ENCODE results near the gene PGR.

The PGR gene

DNA sequence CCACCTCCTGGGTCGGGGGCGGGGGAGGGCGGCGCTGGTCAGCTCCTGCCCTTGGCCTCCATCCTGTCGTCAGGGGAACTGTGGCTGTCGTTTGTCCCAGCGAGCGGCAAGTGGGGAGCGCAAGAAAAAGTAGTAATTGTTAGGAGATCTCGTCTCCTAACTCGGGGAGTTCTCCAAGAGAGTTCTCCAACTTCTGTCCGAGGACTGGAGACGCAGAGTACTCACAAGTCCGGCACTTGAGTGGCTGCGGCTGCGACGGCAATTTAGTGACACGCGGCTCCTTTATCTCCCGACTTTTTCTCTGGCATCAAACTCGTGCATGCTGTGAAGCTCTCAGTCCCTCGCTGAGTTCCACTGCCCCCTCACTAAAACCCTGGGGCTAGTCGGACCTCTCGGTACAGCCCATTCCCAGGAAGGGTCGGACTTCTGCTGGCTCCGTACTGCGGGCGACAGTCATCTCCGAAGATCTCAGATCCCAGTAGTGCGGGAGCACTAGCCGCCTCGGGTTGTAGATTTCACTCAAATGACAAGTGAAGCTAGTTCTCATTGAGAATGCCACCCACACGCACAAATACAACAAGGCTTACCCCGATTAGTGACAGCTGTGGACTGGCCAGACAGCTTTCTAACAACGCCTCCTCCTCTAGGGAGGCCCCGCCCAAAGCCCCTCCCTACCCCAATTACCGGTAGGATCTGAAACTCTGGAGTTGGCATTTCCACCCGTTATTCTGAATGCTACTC is at the start of gene PGR:
TSS of gene PGR (minus strand) at position 611 of the 741 bp plus-strand sequence. CDS start 743 bp downstream, outside the sequence.
- FAIRE-seq = no peak

DNA sequence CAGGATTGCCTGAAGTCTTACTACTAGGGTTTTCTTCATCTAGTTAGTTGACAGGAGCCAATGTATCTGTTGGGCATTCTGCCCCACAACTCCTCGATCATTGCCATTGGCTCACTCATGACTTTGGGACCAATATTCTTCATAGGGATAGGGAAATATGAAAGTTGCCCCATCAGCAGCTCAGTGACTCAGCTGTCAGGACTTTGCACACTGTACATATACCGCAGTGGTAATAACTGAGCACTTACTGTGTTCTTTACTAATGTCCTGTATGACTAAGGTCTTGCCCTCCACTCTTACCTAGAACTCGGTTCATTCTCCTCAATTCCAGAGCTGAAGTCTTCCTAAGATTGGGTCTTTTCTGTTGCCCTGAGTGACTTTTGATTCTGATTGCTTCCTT is 46.8 kb upstream of the PGR start:
- no peak for FAIRE-seq

DNA sequence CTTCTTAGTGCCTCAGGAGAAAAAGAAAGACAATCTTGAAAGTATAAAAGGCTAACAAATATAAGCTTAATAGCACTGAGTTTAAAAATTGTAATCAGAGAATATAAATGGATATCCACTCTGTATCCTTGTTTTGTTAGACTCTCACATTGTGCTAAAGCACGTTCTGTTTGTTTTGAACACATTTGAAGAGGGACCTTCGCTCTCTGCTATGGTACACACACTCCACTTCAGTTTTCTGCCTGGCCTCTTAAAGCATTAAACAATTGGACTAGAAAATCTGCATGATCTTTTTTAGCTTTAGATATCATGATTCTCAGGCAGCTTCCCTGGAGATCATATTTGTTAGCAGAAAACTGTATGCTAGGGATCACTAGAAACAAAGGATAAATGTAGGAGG is 40.3 kb upstream of the PGR start:
- no peak for FAIRE-seq

DNA sequence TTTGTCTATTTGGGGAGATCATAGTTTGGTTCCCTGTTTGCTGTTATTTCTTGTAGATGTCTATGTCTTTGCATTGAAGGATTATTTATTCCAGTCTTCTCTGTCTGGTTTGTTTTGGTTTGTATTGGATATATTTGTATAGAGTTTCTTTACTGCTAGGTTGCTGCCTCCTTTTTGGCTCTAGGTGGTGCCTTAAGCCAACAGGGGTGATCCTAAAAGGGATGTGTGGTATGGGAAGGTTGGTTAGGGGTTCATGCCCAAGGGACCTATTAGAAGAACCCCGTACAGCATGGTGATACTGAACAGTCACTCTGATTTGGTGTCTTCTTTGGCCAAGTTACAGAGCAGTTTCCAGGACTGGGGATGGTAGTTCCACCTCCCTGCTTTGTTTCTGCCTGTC is 36.4 kb upstream of the PGR start:
- no peak for FAIRE-seq

- no peak for FAIRE-seq
Observed at GRCh38 chr11:101158119-101158518, 28.5 kb upstream of the PGR start.

GRCh38 chr11:101138245-101138930 is 8.8 kb upstream of the PGR start:
- FAIRE-seq = no peak

DNA sequence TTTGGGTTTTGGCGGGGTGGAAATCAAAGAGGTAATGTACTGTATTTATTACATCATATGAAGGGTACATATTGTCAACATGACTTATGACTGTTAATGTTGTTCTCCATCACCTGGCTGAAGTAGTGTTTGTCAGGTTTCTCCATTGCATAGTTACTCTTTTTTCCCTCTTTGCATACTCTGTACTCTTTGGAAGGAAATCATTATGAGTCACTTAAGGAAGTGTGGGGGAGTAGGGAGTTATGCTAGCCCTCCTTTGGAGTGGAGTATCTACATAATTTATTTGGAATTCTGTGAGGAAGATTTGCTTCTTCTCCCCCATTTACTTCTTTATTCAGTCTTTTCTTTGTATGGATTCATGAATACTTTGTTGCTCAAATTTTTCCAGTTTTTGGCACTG is 3.6 kb upstream of the PGR start:
- FAIRE-seq = no peak

DNA sequence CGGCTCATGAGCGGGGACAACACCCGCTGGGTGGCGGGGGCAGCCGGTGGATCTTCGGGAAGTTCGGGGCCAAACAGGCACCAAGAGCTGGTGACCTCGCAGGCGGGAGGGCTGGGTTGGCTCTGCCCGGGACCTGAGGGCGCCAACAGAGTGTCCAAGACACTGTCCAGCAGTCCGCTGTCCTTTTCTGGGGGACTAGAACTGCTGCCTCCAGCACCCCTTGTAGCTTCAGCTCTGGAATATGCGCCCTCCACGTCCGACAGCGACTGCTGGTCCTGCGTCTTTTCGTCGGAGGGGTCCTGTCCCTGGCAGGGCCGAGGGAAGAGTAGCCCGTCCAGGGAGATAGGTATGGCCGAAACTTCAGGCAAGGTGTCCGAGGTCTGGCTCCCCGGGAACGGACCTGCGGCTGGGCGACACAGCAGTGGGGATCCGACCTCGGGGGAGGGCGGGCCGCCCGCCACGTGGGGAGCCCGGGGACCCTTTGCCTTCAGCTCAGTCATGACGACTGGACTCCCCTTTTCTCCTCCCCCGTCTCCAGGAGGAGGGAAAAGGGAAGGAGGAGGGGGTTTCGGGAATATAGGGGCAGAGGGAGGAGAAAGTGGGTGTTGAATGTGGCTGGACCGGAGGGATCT is 926 bp downstream of the PGR start:
- FAIRE-seq = no peak

- no peak for FAIRE-seq
Observed at GRCh38 chr11:101127699-101128570, 1.7 kb downstream of the PGR start.

GRCh38 chr11:101127197-101127698 is 2.4 kb downstream of the PGR start:
- FAIRE-seq = no peak

GRCh38 chr11:101126551-101127196 is 2.9 kb downstream of the PGR start:
- FAIRE-seq = no peak

DNA sequence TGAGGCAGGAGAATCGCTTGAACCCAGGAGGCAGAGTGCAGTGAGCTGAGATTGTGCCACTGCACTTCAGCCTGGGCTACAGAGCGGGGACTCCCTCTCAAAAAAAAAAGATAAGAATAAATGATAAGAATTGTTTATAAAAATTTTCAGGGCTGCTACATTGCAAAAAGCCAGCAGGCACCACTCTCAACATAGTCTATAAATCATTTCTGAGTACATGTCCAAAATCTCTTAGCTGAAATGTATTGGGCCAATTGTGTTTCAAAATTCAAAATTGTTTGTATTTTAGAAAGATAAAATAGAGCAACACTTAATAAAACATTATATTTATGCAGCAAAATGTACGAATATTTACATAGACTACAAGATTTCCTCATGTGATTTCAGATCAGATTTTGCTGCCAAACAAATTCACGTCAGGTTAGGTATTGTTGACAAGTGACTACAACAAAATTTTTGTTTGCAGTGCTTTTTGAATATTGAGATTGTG is 13.9 kb downstream of the PGR start:
- FAIRE-seq = no peak

GRCh38 chr11:101113540-101113939 is 16.1 kb downstream of the PGR start:
- no peak for FAIRE-seq

GRCh38 chr11:101104716-101105115 is 24.9 kb downstream of the PGR start:
- FAIRE-seq = no peak

- no peak for FAIRE-seq
Observed at GRCh38 chr11:101103433-101103832, 26.2 kb downstream of the PGR start.

DNA sequence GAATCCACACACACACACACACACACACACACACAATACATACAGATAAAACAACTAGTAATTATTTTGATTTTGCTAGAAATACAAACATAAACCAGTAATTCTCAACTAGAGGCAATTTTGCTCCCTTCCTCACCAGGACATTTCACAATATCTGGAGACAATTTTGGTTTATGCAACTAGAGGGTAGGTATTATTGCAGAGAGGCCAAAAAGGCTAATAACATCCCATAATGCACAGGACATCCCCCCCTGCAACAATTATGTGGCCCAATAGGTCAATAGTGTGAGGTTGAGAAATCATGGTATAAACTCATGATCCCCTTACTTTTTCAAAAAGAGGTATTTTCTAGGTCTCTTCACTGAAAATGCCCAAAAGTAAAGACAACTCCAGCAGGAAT is 29.0 kb downstream of the PGR start:
- FAIRE-seq = no peak

DNA sequence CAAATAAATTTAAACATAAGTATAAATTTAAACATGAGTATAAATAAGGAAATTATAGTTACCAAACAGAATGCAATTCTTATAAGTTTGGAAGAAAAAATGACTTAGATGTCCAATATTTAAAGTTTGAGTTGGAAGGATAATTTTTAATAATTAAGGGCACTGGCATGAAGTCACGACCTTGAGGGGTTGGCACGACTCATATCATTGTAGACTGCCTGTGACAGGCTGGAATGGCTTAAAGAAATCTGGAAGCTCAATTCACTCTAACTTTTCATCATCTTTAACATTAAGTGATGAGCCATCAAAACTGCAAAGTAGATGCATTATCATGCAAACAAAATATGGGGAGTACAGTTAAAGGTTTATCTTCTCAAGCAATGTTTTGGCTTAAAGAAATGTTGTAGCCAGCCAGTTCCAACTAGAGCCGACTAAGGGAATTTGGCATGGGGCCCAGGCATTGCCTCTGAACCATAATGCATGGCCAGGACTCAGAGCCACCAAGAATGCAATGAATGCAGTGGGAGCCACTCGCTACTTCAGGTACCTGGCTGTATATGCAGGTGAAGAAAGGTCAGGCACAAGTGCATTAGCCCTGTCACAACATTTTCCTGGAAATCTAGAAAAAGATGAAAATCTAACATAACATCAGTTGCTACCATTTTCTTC is 33.4 kb downstream of the PGR start:
- FAIRE-seq = no peak

- FAIRE-seq = no peak
Observed at GRCh38 chr11:101091781-101092180, 37.8 kb downstream of the PGR start.

- FAIRE-seq = no peak
Observed at GRCh38 chr11:101090679-101091270, 38.8 kb downstream of the PGR start.

GRCh38 chr11:101083335-101083734 is 46.3 kb downstream of the PGR start:
- no peak for FAIRE-seq

DNA sequence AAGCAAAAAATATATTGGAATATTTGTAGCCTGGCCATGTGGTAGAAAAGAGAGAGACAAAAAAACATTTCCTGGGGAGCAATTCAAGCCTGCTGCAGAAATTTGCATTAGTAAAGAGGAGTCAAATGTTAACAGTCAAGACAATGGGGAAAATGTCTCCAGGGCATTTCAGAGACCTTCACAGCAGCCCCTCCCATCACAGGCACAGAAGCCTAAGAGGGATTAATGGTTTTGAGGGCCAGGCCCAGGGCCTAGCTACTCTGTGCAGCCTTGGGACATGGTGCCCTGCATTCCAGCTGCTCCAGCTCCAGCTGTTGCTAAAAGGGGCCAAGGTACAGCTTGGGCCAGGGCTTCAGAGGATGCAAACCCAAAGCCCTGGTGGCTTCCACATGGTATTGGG is 46.8 kb downstream of the PGR start:
- no peak for FAIRE-seq
